Activated CD8-positive, alpha-beta memory T cell treated with anti-CD3 and anti-CD28 coated beads for 4 hours (primary cell): ENCODE data around the gene FKBP1B.
"Not testable (repeated sequence)": the region's sequence is repeated elsewhere in the genome, so short reads cannot be mapped to it uniquely, and the experiment has no call there.

Experiments
- DNase-seq, 2 donors: peaks; one replicate each; pipeline ENCODE4 v3.0.0-alpha.2; 2020; ENCODE audit warnings: low read depth in 2 of 2

Gene FKBP1B

GRCh38 chr2:24058564-24059271 is 9.2 kb downstream of the FKBP1B start:
- no peak for DNase-seq

- DNase-seq = no peak
These were observed 15.8 kb downstream of the FKBP1B start for GRCh38 chr2:24065341-24065740.

- DNase-seq = no peak
These were observed 22.7 kb downstream of the FKBP1B start for GRCh38 chr2:24072259-24072658.

- DNase-seq = no peak
These were observed 24.3 kb downstream of the FKBP1B start for GRCh38 chr2:24073816-24074215.

- DNase-seq = no peak
These were observed 25.7 kb downstream of the FKBP1B start for GRCh38 chr2:24075259-24075658.

GRCh38 chr2:24075915-24076848 is 26.6 kb downstream of the FKBP1B start, which contains the start of gene SF3B6:
SF3B6 (minus strand) TSS chr2:24076326; CDS start chr2:24076229, 97 bp downstream.
- peak; percentile 98 to 100 for DNase-seq

GRCh38 chr2:24076849-24077534 is 27.5 kb downstream of the FKBP1B start:
- DNase-seq = no peak

GRCh38 chr2:24077535-24077877 is 28.0 kb downstream of the FKBP1B start:
- DNase-seq = no peak

- DNase-seq = no peak
These were observed 28.3 kb downstream of the FKBP1B start for GRCh38 chr2:24077879-24078278.

GRCh38 chr2:24080701-24081100 is 31.2 kb downstream of the FKBP1B start:
- no peak for DNase-seq

- no peak for DNase-seq
These were observed 33.4 kb downstream of the FKBP1B start for GRCh38 chr2:24082787-24083566.

GRCh38 chr2:24083567-24084385 is 34.2 kb downstream of the FKBP1B start:
- DNase-seq = no peak

GRCh38 chr2:24084386-24085199 is 35.1 kb downstream of the FKBP1B start, which contains the start of gene TP53I3:
TP53I3 (minus strand) TSS chr2:24084834; CDS start chr2:24084326, 508 bp downstream.
- DNase-seq = peak; percentile 53 to 65

- DNase-seq = no peak
These were observed 35.6 kb downstream of the FKBP1B start for GRCh38 chr2:24085200-24085489.

GRCh38 chr2:24086241-24086640 is 36.7 kb downstream of the FKBP1B start:
- DNase-seq = no peak

GRCh38 chr2:24087032-24087431 is 37.5 kb downstream of the FKBP1B start:
- no peak for DNase-seq

- no peak for DNase-seq
These were observed 39.3 kb downstream of the FKBP1B start for GRCh38 chr2:24088821-24089359.

GRCh38 chr2:24093270-24093669 is 43.7 kb downstream of the FKBP1B start:
- DNase-seq = not testable (repeated sequence)

GRCh38 chr2:24095171-24095677 is 45.7 kb downstream of the FKBP1B start:
- DNase-seq = not testable (repeated sequence)
